ENCODE measurements around the gene LPIN1. TPM values are rescaled to one million over a fixed set of nuclear protein-coding genes. Genes with fewer than 3 reads are reported as not detected.

LPIN1 gene
- total RNA-seq, 4 donors from 2014 or later: 55.2 to 77.0 (median 72.8) TPM

DNA sequence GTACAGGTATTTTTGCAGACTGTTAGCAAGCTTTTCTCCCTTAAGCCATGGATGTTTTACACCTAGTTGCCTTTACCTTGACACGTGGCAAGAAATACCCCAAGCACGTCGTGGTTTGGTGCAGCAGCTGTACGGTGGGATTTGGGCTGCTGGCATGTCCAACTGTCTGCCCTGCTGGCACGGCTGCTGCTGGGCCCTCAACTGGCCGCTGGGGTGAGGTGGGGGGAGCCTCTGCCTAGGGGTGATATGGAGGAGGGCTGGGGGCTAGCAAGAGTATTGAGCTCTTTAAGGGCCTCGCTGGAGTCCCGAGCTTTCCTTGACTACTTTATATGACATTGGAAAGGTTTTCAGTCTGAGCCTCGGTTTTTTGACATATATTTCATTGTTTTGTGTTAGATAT is 41.6 kb downstream of the LPIN1 start:
- intact Hi-C loops (cut with DNase I): no loop called here
- TF ChIP-seq, protein P1, sequence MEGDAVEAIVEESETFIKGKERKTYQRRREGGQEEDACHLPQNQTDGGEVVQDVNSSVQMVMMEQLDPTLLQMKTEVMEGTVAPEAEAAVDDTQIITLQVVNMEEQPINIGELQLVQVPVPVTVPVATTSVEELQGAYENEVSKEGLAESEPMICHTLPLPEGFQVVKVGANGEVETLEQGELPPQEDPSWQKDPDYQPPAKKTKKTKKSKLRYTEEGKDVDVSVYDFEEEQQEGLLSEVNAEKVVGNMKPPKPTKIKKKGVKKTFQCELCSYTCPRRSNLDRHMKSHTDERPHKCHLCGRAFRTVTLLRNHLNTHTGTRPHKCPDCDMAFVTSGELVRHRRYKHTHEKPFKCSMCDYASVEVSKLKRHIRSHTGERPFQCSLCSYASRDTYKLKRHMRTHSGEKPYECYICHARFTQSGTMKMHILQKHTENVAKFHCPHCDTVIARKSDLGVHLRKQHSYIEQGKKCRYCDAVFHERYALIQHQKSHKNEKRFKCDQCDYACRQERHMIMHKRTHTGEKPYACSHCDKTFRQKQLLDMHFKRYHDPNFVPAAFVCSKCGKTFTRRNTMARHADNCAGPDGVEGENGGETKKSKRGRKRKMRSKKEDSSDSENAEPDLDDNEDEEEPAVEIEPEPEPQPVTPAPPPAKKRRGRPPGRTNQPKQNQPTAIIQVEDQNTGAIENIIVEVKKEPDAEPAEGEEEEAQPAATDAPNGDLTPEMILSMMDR (IDR thresholded peaks at IDR 0.05): no peak
- no peak for TF ChIP-seq EP300 (IDR thresholded peaks at IDR 0.05)
- no peak for TF ChIP-seq POLR2A (IDR thresholded peaks at IDR 0.05; ENCODE audit: low read depth)
- TF ChIP-seq POLR2AphosphoS5 (IDR thresholded peaks at IDR 0.05): no peak
- no peak for DNase-seq (ENCODE audit: extremely low spot score)
- H3K9me3 ChIP-seq: no peaks in the 10 kb centered on the region
- H3K4me1 ChIP-seq: peaks cover 0 to 8% (median 7%) of the 10 kb centered on the region in 4 donors
- H3K4me3 ChIP-seq: no peak overlapping the region
- peaks cover 77 to 98% (median 93%) of the 10 kb centered on the region in 4 donors for H3K36me3 ChIP-seq
- H3K27me3 ChIP-seq: no peaks in the 10 kb centered on the region
- 92% methylated on average over 9 of the region's 9 CpGs for WGBS
- no peak overlapping the region for H3K27ac ChIP-seq (replicated peaks in 1 of 4)

DNA sequence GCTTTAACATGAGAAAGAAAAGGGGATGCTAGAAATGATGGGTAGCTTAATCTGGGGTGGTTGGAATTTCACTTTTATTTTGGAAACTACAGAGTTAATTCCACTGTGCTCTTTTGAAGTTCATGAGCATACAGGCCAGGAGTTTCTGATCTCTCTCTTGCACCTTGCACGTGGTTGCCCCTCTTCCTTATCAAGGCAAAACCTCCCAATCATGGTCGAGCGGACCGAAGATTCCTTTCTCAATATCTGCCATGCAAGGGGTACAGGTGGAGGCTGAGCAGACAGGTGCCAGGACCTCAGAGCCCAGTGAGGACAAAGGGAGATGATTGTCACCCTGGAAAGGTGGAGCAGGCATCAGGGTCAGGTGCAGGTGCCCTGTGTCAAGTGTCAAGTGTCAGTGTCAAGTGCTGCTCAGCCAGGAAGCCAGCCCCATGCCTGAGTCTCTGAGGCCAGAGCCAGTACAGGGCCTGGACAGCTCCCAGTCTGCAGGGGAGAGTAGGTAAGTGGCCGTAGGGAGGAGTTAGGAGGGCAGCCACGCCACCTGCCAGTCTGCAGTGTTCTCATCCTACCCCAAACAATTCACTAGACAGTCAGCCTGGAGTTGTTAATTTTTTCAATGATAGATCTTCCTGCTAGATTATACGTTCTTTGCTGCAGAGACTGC is 42.2 kb downstream of the LPIN1 start:
- Histone ChIP-seq H3K27ac (replicated peaks in 1 of 4) (no peak overlapping the region), H3K4me1 (peaks cover 0 to 8% (median 7%) of the 10 kb centered on the region in 4 donors), H3K4me3 (no peak overlapping the region), H3K36me3 (peaks cover 79 to 98% (median 93%) of the 10 kb centered on the region in 4 donors), H3K27me3 (no peaks in the 10 kb centered on the region), H3K9me3 (no peaks in the 10 kb centered on the region)
- TF ChIP-seq POLR2AphosphoS5 (IDR thresholded peaks at IDR 0.05) (no peak), EP300 (IDR thresholded peaks at IDR 0.05) (no peak), POLR2A (IDR thresholded peaks at IDR 0.05; ENCODE audit: low read depth) (no peak)
- TF ChIP-seq, protein P1 (IDR thresholded peaks at IDR 0.05): no peak
- WGBS: 92% methylated on average over 7 of the region's 7 CpGs
- DNase-seq (ENCODE audit: extremely low spot score): no peak
- intact Hi-C loops (cut with DNase I): no loop called here

DNA sequence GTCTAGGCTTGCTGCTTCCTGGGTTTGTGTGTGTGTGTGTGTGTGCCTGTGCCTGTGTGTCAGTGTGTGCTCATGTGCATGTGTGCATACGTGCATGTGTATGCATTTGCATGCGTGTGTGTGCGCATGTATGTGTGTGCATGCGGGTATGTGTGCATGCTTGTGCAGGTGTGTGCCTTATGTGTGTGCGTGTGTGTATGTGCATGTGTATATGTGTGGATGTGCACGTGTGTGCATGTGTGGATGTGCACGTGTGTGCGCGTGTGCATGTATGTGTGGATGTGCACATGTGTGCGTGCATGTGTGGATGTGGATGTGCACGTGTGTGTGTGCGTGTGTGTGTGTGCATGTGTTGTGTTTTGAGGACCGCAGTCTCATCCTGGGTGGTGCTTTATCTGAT is 42.8 kb downstream of the LPIN1 start:
- TF ChIP-seq POLR2A (IDR thresholded peaks at IDR 0.05; ENCODE audit: low read depth) (no peak), EP300 (IDR thresholded peaks at IDR 0.05) (no peak), POLR2AphosphoS5 (IDR thresholded peaks at IDR 0.05) (no peak)
- TF ChIP-seq, protein P1 (IDR thresholded peaks at IDR 0.05): no peak
- Histone ChIP-seq H3K9me3 (no peaks in the 10 kb centered on the region), H3K4me1 (peaks cover 0 to 8% (median 7%) of the 10 kb centered on the region in 4 donors), H3K4me3 (no peak overlapping the region), H3K27ac (replicated peaks in 1 of 4) (no peak overlapping the region), H3K36me3 (peaks cover 75 to 98% (median 92%) of the 10 kb centered on the region in 4 donors), H3K27me3 (no peaks in the 10 kb centered on the region)
- 95% methylated on average over 13 of the region's 13 CpGs for WGBS
- DNase-seq (ENCODE audit: extremely low spot score): no peak
- intact Hi-C loops (cut with DNase I): no loop called here

DNA sequence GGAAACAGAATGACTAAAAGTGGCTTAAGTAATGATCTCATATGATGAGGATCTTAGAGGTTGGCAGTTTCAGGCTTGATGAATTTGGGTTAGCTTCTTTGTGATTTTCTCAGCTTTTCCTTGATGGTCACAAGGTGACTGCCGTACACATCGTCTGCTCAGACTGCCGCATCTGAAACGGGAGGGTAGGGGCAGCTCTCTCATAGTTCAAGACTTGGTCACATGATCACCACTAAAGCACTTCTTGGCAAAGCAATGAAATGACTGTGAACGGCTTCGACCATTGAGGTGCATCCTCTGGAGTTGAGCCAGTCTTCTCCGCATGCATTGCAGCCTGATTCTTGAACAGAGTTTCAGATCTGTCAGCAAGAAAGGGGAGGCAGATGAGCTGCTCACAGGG is 43.8 kb downstream of the LPIN1 start:
- peaks cover 77 to 98% (median 93%) of the 10 kb centered on the region in 4 donors for H3K36me3 ChIP-seq
- 63% methylated on average over 7 of the region's 7 CpGs for WGBS

More for the DNA sequence above, 43.8 kb downstream of the LPIN1 start:
- Histone ChIP-seq H3K4me1 (no peaks in the 10 kb centered on the region), H3K27me3 (no peaks in the 10 kb centered on the region), H3K27ac (replicated peaks in 1 of 4) (no peak overlapping the region), H3K4me3 (no peak overlapping the region), H3K9me3 (no peaks in the 10 kb centered on the region)
- DNase-seq (ENCODE audit: extremely low spot score): no peak
- TF ChIP-seq EP300 (IDR thresholded peaks at IDR 0.05): no peak
- TF ChIP-seq, protein P1 (IDR thresholded peaks at IDR 0.05): no peak
- no peak for TF ChIP-seq POLR2A (IDR thresholded peaks at IDR 0.05; ENCODE audit: low read depth)
- no peak for TF ChIP-seq POLR2AphosphoS5 (IDR thresholded peaks at IDR 0.05)
- intact Hi-C loops (cut with DNase I): no loop called here

Measured in esophagus muscularis mucosa (tissue), 4 donors.